Measurements from ENCODE around the gene GLYAT.

The GLYAT gene

GRCh38 chr11:58731819-58732218 is at the start of gene GLYAT:
Gene GLYAT (minus strand): TSS chr11:58731943. CDS start chr11:58724496, 7,447 bp downstream.
- Histone ChIP-seq H3K36me3 (ENCODE audit: control insufficient read depth in 2 of 2, insufficient read depth in 1 of 2, low read length in 2 of 2) (no peaks in the 10 kb centered on the region), H3K4me1 (ENCODE audit: control insufficient read depth, insufficient read depth, low read length) (peaks cover 3% of the 10 kb centered on the region; the same call in 1 of the 2 replicates), H3K27ac (ENCODE audit: extremely low read depth, low read depth, low read length) (no peak within 1 kb of the TSS), H3K9me3 (ENCODE audit: control insufficient read depth, insufficient read depth, low read depth, low read length) (no peaks in the 10 kb centered on the region), H3K4me3 (ENCODE audit: low read depth, low read length) (no peak within 1 kb of the TSS)
- CTCF ChIA-PET: interaction anchor here (0.7 to 1.3 kb wide), 2 partner anchors 57 to 99 kb away, joined by 3 read pairs; no protein-coding TSS in a partner anchor
- no peak for TF ChIP-seq GLIS1 (tag by site-specific recombination; IDR thresholded peaks at IDR 0.05)
- no peak for TF ChIP-seq KLF9 (tag by site-specific recombination; IDR thresholded peaks at IDR 0.05; ENCODE audit: low read depth)
- TF ChIP-seq PRDM2 (tag by site-specific recombination; IDR thresholded peaks at IDR 0.05; ENCODE audit: borderline replicate concordance): no peak
- TF ChIP-seq ZNF157 (tag by site-specific recombination; IDR thresholded peaks at IDR 0.05): no peak
- POLR2A ChIA-PET: no interaction called here

GRCh38 chr11:58781345-58781744 is 49.6 kb upstream of the GLYAT start:
- ChIA-PET CTCF (interaction anchor here (1.0 kb wide), 1 partner anchor 277 kb away, joined by 4 read pairs; no protein-coding TSS in a partner anchor), POLR2A (no interaction called here)
- no peaks in the 10 kb centered on the region for H3K9me3 ChIP-seq (ENCODE audit: control insufficient read depth, insufficient read depth, low read depth, low read length)
- H3K4me3 ChIP-seq (ENCODE audit: low read depth, low read length): no peak overlapping the region
- H3K27ac ChIP-seq (ENCODE audit: extremely low read depth, low read depth, low read length): no peak overlapping the region
- no peaks in the 10 kb centered on the region for H3K4me1 ChIP-seq (ENCODE audit: control insufficient read depth, insufficient read depth, low read length)
- H3K36me3 ChIP-seq (ENCODE audit: control insufficient read depth in 2 of 2, insufficient read depth in 1 of 2, low read length in 2 of 2): no peaks in the 10 kb centered on the region
- TF ChIP-seq ZNF558 (tag by site-specific recombination; IDR thresholded peaks at IDR 0.05): no peak
- no peak for TF ChIP-seq ZNF596 (tag by site-specific recombination; IDR thresholded peaks at IDR 0.05)
- no peak for TF ChIP-seq ZNF837 (tag by site-specific recombination; IDR thresholded peaks at IDR 0.05)
- TF ChIP-seq CTCF (tag by site-specific recombination; IDR thresholded peaks at IDR 0.05): no peak
- TF ChIP-seq ZNF16 (tag by site-specific recombination; IDR thresholded peaks at IDR 0.05; ENCODE audit: low read depth): no peak
- TF ChIP-seq ZNF211 (tag by site-specific recombination; IDR thresholded peaks at IDR 0.05; ENCODE audit: low read depth): no peak
- no peak for TF ChIP-seq ZNF692 (tag by site-specific recombination; IDR thresholded peaks at IDR 0.05)
- no peak for TF ChIP-seq ZNF830 (tag by site-specific recombination; IDR thresholded peaks at IDR 0.05; ENCODE audit: low read depth)
- TF ChIP-seq ZNF174 (tag by site-specific recombination; IDR thresholded peaks at IDR 0.05): no peak
- TF ChIP-seq ZEB2 (tag by site-specific recombination; IDR thresholded peaks at IDR 0.05): no peak
- no peak for TF ChIP-seq GLI2 (tag by site-specific recombination; IDR thresholded peaks at IDR 0.05; ENCODE audit: borderline replicate concordance, low read depth)
- TF ChIP-seq ZNF585B (tag by site-specific recombination; IDR thresholded peaks at IDR 0.05): no peak
- TF ChIP-seq ZBTB11 (tag by site-specific recombination; conservative IDR thresholded peaks at IDR 0.05; ENCODE audit: low read depth): no peak
- TF ChIP-seq TCF7L2 (IDR thresholded peaks at IDR 0.05; ENCODE audit: borderline replicate concordance, low read depth, low read length): no peak
- TF ChIP-seq ZNF658 (tag by site-specific recombination; IDR thresholded peaks at IDR 0.05): no peak
- TF ChIP-seq ZNF133 (tag by site-specific recombination; IDR thresholded peaks at IDR 0.05): no peak
- no peak for TF ChIP-seq PRDM6 (tag by site-specific recombination; IDR thresholded peaks at IDR 0.05)
